NCI-H1092 treated with DMSO at 0.1 percent for 48 hours (cell line): ENCODE results near the gene KCNH1.

Experiments
- DNase-seq: peaks from one replicate; lab custom pipeline; 2025; lab: John Stamatoyannopoulos, UW

Gene KCNH1

GRCh38 chr1:210645582-210646257 is 488.2 kb downstream of the KCNH1 start:
- DNase-seq: no peak

GRCh38 chr1:210641582-210641981 is 492.4 kb downstream of the KCNH1 start:
- no peak for DNase-seq

GRCh38 chr1:210635108-210635507 is 498.8 kb downstream of the KCNH1 start:
- DNase-seq: no peak

GRCh38 chr1:210633636-210634035 is 500.3 kb downstream of the KCNH1 start:
- peak; percentile 83 for DNase-seq

- DNase-seq: no peak
Observed at GRCh38 chr1:210633140-210633539, 500.8 kb downstream of the KCNH1 start.

- no peak for DNase-seq
Observed at GRCh38 chr1:210631399-210631798, 502.5 kb downstream of the KCNH1 start.

GRCh38 chr1:210629276-210629675 is 504.7 kb downstream of the KCNH1 start:
- DNase-seq: no peak

- DNase-seq: no peak
Observed at GRCh38 chr1:210627755-210628154, 506.2 kb downstream of the KCNH1 start.
